ENCODE data around the gene MEIS1.

DNA sequence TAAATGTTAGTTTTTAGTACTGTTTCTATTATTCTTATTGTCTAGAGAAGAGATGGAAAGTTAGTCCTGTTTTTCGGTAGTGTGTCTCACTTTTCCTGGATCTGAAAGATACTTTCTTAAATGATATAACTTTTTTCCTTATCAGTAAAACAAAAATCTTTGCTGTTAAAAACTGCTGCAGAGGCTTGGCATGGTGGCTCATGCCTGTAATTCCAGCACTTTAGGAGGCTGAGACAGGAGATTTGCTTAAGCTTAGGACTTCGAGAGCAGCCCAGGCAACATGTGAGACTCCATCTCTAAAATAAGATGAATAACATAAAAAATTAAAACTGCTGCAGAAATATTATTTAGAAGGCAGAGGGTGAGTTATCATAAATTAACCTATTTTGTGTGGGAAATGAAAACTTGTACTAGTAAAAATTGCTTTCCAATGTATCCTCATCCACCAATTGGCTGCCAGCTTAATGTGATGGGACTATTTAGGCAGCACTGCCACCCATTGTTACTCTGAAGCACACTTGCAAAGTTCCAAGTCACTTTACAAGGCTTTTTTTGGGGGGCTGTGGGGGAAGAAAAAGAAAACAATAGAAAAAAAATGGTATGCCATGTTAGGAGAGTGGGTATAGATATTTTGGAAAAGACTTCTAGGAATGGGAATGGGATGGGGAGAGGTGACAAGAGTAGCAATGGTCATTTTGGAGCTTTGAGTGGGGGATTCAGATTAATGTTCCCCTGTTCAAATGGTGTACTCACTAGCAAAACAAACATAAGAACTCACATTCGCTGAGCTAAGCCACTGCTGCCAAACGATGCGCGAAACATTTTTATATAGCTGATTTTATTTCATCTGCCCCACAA, 62.7 kb downstream of the MEIS1 start:
- TF ChIP-seq POLR2A (IDR thresholded peaks at IDR 0.05) (no peak), EP300 (IDR thresholded peaks at IDR 0.05) (no peak)

Data from stomach (tissue), 4 donors.